ENCODE data around the gene PARD3.

The PARD3 gene

GRCh38 chr10:34260904-34261303 is 554.2 kb downstream of the PARD3 start:
- no peak for DNase-seq (ENCODE audit: low read depth)
- no peak overlapping the region for H3K4me3 ChIP-seq (ENCODE audit: control insufficient read depth, low read depth, low read length)
- TF ChIP-seq CTCF (conservative IDR thresholded peaks at IDR 0.05; ENCODE audit: control insufficient read depth, insufficient read depth, low read depth, low read length) = no peak

GRCh38 chr10:34256216-34256615 is 558.9 kb downstream of the PARD3 start:
- no peak overlapping the region for H3K4me3 ChIP-seq (ENCODE audit: control insufficient read depth, low read depth, low read length)
- TF ChIP-seq CTCF (conservative IDR thresholded peaks at IDR 0.05; ENCODE audit: control insufficient read depth, insufficient read depth, low read depth, low read length) = no peak
- no peak for DNase-seq (ENCODE audit: low read depth)

- DNase-seq (ENCODE audit: low read depth) = no peak
- TF ChIP-seq CTCF (conservative IDR thresholded peaks at IDR 0.05; ENCODE audit: control insufficient read depth, insufficient read depth, low read depth, low read length) = no peak
- H3K4me3 ChIP-seq (ENCODE audit: control insufficient read depth, low read depth, low read length) = no peak overlapping the region
Measured at GRCh38 chr10:34255035-34255434, 560.1 kb downstream of the PARD3 start.

- no peak overlapping the region for H3K4me3 ChIP-seq (ENCODE audit: control insufficient read depth, low read depth, low read length)
- peak; percentile 82 for DNase-seq (ENCODE audit: low read depth)
- TF ChIP-seq CTCF (conservative IDR thresholded peaks at IDR 0.05; ENCODE audit: control insufficient read depth, insufficient read depth, low read depth, low read length) = no peak
Measured at GRCh38 chr10:34254596-34254995, 560.5 kb downstream of the PARD3 start.

GRCh38 chr10:34252111-34252510 is 563.0 kb downstream of the PARD3 start:
- no peak for DNase-seq (ENCODE audit: low read depth)
- H3K4me3 ChIP-seq (ENCODE audit: control insufficient read depth, low read depth, low read length) = no peak overlapping the region
- no peak for TF ChIP-seq CTCF (conservative IDR thresholded peaks at IDR 0.05; ENCODE audit: control insufficient read depth, insufficient read depth, low read depth, low read length)

GRCh38 chr10:34251177-34251576 is 563.9 kb downstream of the PARD3 start:
- no peak overlapping the region for H3K4me3 ChIP-seq (ENCODE audit: control insufficient read depth, low read depth, low read length)
- no peak for DNase-seq (ENCODE audit: low read depth)
- TF ChIP-seq CTCF (conservative IDR thresholded peaks at IDR 0.05; ENCODE audit: control insufficient read depth, insufficient read depth, low read depth, low read length) = no peak

- no peak for TF ChIP-seq CTCF (conservative IDR thresholded peaks at IDR 0.05; ENCODE audit: control insufficient read depth, insufficient read depth, low read depth, low read length)
- no peak overlapping the region for H3K4me3 ChIP-seq (ENCODE audit: control insufficient read depth, low read depth, low read length)
- DNase-seq (ENCODE audit: low read depth) = no peak
Measured at GRCh38 chr10:34250722-34251121, 564.4 kb downstream of the PARD3 start.

Measured in fibroblast of mammary gland (primary cell).